A673 (cell line): ENCODE data around the gene KPNA6.

Experiments
- CTCF ChIP-seq: fragments of 300-800, 200-600 bp; sonication (generic); conservative IDR thresholded peaks from 2 replicates; pipeline ENCODE4 v1.5.1; 2017; ENCODE audit warnings: low read depth, mild to moderate bottlenecking, antibody characterized with exemption, low read length, moderate library complexity, mixed read lengths
- EZH2 ChIP-seq: fragments of 200-600 bp; sonication (generic); IDR thresholded peaks from 2 replicates; pipeline ENCODE4 v1.6.1; 2017; ENCODE audit warnings: borderline replicate concordance, low read depth, mild to moderate bottlenecking, mixed read lengths, antibody characterized with exemption, low read length; ENCODE audit not compliant: poor library complexity, severe bottlenecking

- TF ChIP-seq CTCF (peak; percentile 85), EZH2 (no peak)
Measured at GRCh38 chr1:32215629-32216480, 108.0 kb downstream of the KPNA6 start.
